ENCODE measurements around the gene NFATC1.

NFATC1 gene

GRCh38 chr18:79450289-79451080, 54.8 kb downstream of the NFATC1 start:
- TF ChIP-seq GATA2 (IDR thresholded peaks at IDR 0.05; ENCODE audit: low read depth, low read length), result no peak
- TF ChIP-seq GATA3 (IDR thresholded peaks at IDR 0.05; ENCODE audit: low read depth, low read length), result no peak

- no peak for TF ChIP-seq GATA2 (IDR thresholded peaks at IDR 0.05; ENCODE audit: low read depth, low read length)
- no peak for TF ChIP-seq GATA3 (IDR thresholded peaks at IDR 0.05; ENCODE audit: low read depth, low read length)
Measured at GRCh38 chr18:79451237-79452125, 55.8 kb downstream of the NFATC1 start.

DNA sequence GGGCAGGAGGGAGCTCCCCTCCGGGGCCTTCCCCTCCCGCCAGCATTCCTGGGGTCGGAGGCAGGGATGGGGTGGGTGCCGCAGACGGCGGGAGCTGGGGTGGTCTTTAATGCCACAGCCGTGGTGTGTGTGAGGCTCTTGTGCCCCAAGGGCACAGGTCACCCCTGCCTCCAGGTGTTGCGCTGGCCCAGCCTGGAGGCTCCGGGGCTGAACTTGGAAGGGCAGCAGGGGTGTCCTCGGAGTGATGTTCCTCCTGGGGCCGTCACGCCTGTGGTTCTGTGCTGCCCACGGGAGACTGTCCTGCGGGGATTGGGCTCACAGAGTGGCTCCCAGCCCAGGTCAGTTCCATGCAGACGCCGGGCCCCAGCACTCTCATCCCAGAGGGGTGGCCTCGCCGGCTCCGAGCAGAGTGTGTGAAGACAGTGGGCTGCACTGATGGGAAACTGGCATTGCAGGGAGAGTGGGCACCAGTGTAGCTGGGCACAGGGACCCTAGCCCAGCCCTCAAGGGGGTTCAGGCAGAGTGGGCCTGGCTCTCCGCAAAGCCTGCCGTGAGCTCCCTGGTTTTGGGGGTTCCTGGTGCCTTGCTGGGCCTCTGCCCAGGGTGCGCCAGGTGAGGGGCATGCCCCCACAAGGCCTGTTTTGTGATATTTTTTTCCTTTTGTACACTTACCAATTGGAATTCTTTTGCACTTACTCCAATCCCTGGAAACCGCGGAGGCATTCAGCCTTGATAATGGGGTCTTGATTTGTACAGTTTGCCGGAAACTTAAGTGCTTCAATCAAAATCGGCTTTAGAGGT, 56.7 kb downstream of the NFATC1 start:
- TF ChIP-seq GATA3 (IDR thresholded peaks at IDR 0.05; ENCODE audit: low read depth, low read length), result no peak
- TF ChIP-seq GATA2 (IDR thresholded peaks at IDR 0.05; ENCODE audit: low read depth, low read length), result no peak

GRCh38 chr18:79452991-79453645, 57.4 kb downstream of the NFATC1 start:
- TF ChIP-seq GATA3 (IDR thresholded peaks at IDR 0.05; ENCODE audit: low read depth, low read length) (no peak), GATA2 (IDR thresholded peaks at IDR 0.05; ENCODE audit: low read depth, low read length) (no peak)

- TF ChIP-seq GATA3 (IDR thresholded peaks at IDR 0.05; ENCODE audit: low read depth, low read length) (no peak), GATA2 (IDR thresholded peaks at IDR 0.05; ENCODE audit: low read depth, low read length) (no peak)
Measured at GRCh38 chr18:79453816-79454735, 58.3 kb downstream of the NFATC1 start.

DNA sequence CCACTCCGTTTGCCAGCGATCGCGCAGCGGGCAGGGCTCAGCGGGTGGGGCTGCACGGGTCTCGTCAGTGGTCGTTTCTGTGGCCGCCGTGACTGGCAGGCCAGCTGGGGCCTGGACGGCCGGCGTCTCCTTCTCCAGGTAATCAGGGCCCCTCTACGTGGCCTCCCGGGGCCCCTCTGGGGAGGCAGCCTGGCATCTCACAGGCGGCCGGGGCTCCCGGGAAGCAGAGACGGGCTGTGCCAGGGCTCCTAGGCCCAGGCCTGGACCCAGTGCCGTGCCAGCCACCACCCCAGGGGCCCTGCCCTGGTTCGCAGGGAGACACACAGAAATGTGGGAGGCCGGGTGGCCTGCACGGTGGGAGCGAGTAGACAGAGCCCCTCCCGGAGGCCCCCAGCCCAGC, 59.5 kb downstream of the NFATC1 start:
- TF ChIP-seq GATA2 (IDR thresholded peaks at IDR 0.05; ENCODE audit: low read depth, low read length) (no peak), GATA3 (IDR thresholded peaks at IDR 0.05; ENCODE audit: low read depth, low read length) (no peak)

DNA sequence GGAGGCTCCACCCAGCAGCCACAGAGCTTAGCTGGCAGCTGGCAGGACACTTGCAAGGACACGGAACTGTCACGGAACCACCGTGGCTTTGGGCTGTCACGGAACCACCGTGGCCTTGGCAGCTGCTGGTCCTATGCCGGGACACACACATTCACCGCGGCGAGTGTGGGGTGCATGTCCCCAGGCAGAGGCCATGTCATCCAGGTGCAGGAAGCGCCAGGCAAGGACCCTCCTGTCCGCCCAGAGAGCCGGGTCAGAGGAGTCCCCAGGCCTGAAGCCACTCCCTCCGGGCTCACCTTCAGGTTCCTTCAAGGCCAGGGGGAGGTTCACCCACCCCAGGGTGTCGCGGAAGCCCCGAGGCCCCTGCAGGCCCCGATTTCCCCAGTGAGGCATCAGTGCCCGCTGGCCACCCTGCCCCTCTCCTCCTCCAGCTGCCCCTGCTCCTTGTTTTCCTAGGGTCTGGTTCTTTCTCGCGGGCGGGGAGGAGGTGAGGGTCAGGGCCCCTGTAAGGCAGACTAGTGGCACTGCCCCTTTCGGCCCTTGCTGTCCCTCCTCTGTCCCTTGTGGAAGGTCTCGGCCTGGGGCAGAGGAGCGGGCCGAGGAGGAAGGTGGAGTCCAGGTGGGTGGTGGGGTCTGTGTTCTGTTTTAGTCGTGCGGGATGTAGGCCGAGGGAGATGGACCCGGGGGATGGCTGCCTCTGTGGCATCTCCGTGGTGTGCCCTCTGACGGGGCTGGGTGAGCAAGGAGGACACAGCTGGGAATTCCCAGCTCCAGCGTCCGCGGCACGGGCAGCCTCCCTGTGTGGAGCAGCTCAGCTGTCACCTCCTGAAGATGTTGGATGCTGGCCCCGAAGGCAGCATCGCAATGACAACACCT, 60.6 kb downstream of the NFATC1 start:
- no peak for TF ChIP-seq GATA3 (IDR thresholded peaks at IDR 0.05; ENCODE audit: low read depth, low read length)
- no peak for TF ChIP-seq GATA2 (IDR thresholded peaks at IDR 0.05; ENCODE audit: low read depth, low read length)

- no peak for TF ChIP-seq GATA3 (IDR thresholded peaks at IDR 0.05; ENCODE audit: low read depth, low read length)
- no peak for TF ChIP-seq GATA2 (IDR thresholded peaks at IDR 0.05; ENCODE audit: low read depth, low read length)
Measured at GRCh38 chr18:79457239-79457638, 61.5 kb downstream of the NFATC1 start.

DNA sequence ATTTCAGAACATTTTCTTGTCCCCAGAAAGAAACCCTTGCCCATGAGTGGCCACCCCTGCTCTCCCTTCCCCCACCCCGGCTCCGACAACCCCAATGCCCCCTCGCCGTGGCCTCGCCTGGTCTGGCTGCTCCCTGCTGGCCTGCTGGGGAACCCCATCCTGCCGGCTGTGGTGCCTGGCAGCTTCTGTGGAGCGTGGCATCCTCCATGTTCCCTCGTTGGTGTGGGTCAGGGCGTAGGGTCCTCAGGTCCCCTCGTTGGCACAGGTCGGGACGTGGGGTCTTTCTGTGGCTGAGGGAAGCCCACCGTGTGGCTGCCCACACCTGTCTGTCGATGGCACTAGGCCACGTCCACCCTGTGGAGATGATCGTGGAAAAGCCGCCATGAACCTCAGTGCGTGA, 61.9 kb downstream of the NFATC1 start:
- no peak for TF ChIP-seq GATA2 (IDR thresholded peaks at IDR 0.05; ENCODE audit: low read depth, low read length)
- no peak for TF ChIP-seq GATA3 (IDR thresholded peaks at IDR 0.05; ENCODE audit: low read depth, low read length)

GRCh38 chr18:79458131-79458838, 62.6 kb downstream of the NFATC1 start:
- TF ChIP-seq GATA2 (IDR thresholded peaks at IDR 0.05; ENCODE audit: low read depth, low read length), result no peak
- no peak for TF ChIP-seq GATA3 (IDR thresholded peaks at IDR 0.05; ENCODE audit: low read depth, low read length)

Data from SH-SY5Y (cell line).